ENCODE data around the gene ARHGEF26. TPM values are rescaled to one million over a fixed set of nuclear protein-coding genes. Genes with fewer than 3 reads are reported as not detected.

ARHGEF26 gene
- total RNA-seq, 2 donors from 2014 or later = 0.14 to 0.17 TPM

DNA sequence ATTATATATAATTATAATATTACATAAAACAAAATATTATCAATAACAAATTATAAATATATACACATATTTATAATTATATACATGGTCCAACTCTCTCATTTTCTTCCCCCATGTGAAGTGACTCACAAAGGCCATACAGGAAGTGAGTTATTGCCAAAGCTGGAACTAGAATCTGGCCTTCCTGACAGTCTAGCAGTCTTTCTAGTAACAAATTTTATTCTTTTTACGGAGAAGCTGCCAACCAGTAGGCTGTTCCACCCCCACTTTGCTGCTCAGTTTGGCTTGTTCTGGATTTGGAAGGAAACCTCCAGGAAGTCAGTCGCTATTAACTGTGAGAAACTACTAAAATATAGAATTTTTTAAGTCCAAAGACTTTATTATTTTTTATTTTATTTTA lies 123.5 kb downstream of the ARHGEF26 start:
- H3K9me3 Mint-ChIP-seq = no peaks in the 10 kb centered on the region
- no peak overlapping the region for H3K4me3 Mint-ChIP-seq
- no peak overlapping the region for H3K27ac Mint-ChIP-seq
- H3K27me3 Mint-ChIP-seq = peaks cover 0 to under 1% of the 10 kb centered on the region in 2 donors
- peaks cover 16% of the 10 kb centered on the region for H3K36me3 Mint-ChIP-seq
- H3K4me1 Mint-ChIP-seq (ENCODE audit: low read depth in 2 of 2) = no peaks in the 10 kb centered on the region
- DNase-seq (ENCODE audit: low spot score) = no peak
- no peak for ATAC-seq

DNA sequence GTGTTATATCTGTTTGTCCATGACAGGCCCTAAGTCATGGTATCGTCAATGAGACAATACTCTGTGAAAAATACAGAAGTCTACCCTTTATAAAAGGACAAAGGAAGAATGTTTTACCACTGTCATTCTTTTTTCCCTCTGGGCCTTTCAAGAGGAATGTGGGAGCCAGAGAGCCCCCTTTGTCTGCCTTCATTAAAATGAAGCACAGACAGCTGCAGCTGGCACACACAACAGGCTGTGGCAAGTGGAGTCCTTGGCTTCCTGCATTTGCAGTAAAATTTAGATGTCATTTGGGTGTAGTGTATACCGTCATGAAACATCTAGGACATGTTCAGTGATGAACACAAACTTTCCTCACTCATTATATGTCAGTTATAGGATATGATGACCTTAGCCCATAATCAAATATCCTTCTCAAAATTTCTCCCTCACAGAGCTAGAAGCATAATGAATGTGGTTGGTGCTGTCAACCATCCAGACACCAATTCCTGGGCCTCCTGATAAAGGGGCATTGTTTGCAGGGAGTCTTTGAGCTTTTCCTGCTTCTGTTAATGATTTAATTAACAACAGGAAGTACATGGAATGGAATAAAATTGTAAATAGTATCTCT lies 126.7 kb downstream of the ARHGEF26 start:
- no peak overlapping the region for H3K27ac Mint-ChIP-seq
- H3K4me3 Mint-ChIP-seq = no peak overlapping the region
- no peak for ATAC-seq

DNA sequence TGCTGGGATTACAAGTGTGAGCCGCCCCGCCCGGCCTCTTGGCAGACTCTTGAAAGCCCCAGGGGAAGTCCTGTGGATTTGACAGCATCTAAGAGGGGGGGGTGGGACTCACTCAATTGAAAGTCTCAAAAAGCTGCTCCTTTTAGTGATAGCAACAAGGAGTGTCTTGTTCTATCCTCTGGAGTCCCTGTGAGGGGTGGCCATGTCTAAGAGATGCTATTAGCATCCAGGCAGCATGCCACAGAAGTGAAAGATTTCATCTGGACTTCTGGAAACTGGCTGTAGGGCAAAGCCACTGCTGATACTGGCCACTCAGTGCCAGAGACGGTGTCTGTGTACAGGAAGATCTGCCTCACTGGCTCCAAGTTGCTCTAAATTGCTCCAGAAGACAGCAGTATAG lies 129.1 kb downstream of the ARHGEF26 start:
- no peak for DNase-seq (ENCODE audit: low spot score)
- Mint-ChIP-seq H3K27ac (no peak overlapping the region), H3K36me3 (peaks cover 35% of the 10 kb centered on the region), H3K4me3 (no peak overlapping the region), H3K27me3 (no peaks in the 10 kb centered on the region), H3K4me1 (ENCODE audit: low read depth in 2 of 2) (peaks cover 0 to 2% of the 10 kb centered on the region in 2 donors), H3K9me3 (no peaks in the 10 kb centered on the region)
- no peak for ATAC-seq

More for the DNA sequence above, 126.7 kb downstream of the ARHGEF26 start:
- Mint-ChIP-seq H3K9me3 (no peaks in the 10 kb centered on the region), H3K27me3 (no peaks in the 10 kb centered on the region), H3K4me1 (ENCODE audit: low read depth in 2 of 2) (peaks cover 0 to 1% of the 10 kb centered on the region in 2 donors), H3K36me3 (peaks cover 27% of the 10 kb centered on the region)
- DNase-seq (ENCODE audit: low spot score) = no peak

DNA sequence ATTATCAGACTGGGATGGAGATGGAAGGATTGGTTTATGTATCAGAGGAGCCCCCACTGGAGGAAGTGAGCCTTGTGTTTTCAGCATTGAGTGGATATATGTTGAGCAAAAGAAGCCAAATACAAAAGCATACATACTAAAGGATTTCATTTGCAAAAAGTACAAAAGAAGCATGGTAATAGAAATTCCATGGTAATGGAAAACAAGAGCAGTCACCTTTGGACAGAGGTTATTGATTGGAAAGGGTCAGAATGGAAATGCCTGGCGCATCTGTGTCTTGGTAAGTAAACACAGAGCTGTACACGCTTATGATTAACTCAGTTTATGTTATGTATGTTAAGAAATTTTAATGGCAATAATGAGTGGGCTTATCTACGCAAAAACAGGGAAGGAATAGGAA lies 130.4 kb downstream of the ARHGEF26 start:
- Mint-ChIP-seq H3K9me3 (no peaks in the 10 kb centered on the region), H3K27me3 (no peaks in the 10 kb centered on the region), H3K4me1 (ENCODE audit: low read depth in 2 of 2) (peaks cover 0 to 2% of the 10 kb centered on the region in 2 donors), H3K36me3 (peaks cover 35% of the 10 kb centered on the region), H3K4me3 (no peak overlapping the region), H3K27ac (no peak overlapping the region)
- no peak for DNase-seq (ENCODE audit: low spot score)
- no peak for ATAC-seq

DNA sequence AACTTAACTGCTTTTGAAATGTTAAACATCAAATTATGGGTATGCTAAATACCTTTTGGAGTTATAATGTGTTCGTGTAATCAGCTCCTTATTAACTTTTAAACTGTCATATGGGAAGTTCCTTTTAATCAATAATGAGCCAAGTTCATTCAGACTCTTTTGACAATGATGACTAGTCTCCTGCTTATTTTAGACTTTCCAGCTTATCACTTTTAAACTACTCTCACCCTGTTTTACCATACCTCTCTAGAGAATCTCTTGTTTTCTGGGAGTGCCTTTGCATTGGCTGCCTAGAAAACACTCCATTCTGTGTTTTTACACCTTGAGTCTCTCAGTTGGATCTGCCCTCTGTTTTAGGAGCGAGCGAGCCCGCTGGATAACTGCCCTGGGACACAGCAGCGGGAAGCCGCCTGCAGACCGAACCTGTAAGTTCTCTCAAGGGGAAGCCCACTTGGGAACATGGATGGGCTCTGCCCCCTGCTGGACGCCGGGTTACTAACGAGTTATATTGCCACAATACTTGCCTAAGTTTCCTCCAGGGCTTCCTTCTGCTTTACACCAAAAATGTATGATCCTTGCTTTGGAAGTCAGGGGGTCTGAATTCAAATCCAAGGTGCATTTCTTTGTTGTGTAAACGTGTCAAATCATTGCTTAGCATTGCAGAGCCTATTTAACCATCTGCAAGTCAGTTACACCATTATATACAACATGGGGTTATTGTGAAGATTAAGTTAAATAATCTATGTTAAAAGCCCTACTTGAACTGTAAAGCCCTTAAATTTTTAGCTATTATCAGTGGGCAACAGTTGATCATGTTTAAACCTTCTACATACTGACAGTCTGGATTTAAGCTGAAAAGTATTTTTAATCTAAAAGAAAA lies 131.8 kb downstream of the ARHGEF26 start:
- Mint-ChIP-seq H3K4me1 (ENCODE audit: low read depth in 2 of 2) (peaks cover 0 to 2% of the 10 kb centered on the region in 2 donors), H3K27me3 (no peaks in the 10 kb centered on the region), H3K36me3 (peaks cover 34% of the 10 kb centered on the region), H3K9me3 (no peaks in the 10 kb centered on the region), H3K27ac (no peak overlapping the region), H3K4me3 (no peak overlapping the region)
- peak; percentile 70 for DNase-seq (ENCODE audit: low spot score)
- ATAC-seq = peak in 1 of 2 donors; percentile 72

DNA sequence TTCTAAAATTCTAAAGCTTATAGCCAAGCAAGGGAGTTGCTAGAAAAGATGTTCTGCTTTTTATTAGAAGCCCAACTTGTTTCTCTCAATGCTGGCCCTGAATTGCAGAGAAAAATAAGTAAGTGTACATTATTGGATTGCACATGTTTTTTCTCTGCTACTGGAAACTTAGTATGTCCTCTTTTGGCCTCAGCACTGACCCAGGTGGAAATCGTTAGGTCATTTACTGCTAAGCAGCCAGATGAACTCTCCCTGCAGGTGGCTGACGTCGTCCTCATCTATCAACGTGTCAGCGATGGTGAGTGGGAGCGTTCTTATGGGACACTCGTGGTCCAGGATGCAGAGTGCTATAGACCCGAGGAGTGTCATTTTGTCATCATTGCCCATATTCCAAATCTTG lies 133.3 kb downstream of the ARHGEF26 start:
- H3K36me3 Mint-ChIP-seq = peaks cover 45% of the 10 kb centered on the region

DNA sequence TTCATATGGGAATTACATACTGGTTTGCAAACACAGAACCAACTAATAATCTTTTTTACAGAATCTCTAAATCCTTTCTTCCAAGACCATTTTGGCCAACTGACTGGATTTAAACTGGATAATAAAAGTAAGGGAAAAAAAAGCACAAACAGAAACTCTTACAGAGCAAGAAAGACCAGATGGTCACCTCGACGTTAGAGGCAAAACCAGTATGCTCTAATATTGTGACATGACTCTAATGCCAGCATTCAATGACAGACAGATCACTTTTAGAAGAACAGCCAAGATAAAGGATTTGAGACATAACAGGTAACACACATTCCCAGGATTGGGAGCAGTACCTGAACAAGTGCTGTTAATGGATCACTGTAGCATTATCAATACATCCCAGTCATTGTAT lies 152.2 kb downstream of the ARHGEF26 start:
- Mint-ChIP-seq H3K9me3 (no peaks in the 10 kb centered on the region), H3K27ac (no peak overlapping the region), H3K36me3 (peaks cover 37% of the 10 kb centered on the region), H3K27me3 (no peaks in the 10 kb centered on the region), H3K4me1 (ENCODE audit: low read depth in 2 of 2) (peaks cover 3 to 7% of the 10 kb centered on the region in 2 donors), H3K4me3 (no peak overlapping the region)
- no peak for DNase-seq (ENCODE audit: low spot score)
- ATAC-seq = no peak

More for the DNA sequence above, 133.3 kb downstream of the ARHGEF26 start:
- no peaks in the 10 kb centered on the region for H3K27me3 Mint-ChIP-seq
- no peak for ATAC-seq
- no peak for DNase-seq (ENCODE audit: low spot score)
- no peaks in the 10 kb centered on the region for H3K9me3 Mint-ChIP-seq
- no peak overlapping the region for H3K27ac Mint-ChIP-seq
- H3K4me1 Mint-ChIP-seq (ENCODE audit: low read depth in 2 of 2) = peaks cover 0 to 6% of the 10 kb centered on the region in 2 donors
- H3K4me3 Mint-ChIP-seq = no peak overlapping the region

DNA sequence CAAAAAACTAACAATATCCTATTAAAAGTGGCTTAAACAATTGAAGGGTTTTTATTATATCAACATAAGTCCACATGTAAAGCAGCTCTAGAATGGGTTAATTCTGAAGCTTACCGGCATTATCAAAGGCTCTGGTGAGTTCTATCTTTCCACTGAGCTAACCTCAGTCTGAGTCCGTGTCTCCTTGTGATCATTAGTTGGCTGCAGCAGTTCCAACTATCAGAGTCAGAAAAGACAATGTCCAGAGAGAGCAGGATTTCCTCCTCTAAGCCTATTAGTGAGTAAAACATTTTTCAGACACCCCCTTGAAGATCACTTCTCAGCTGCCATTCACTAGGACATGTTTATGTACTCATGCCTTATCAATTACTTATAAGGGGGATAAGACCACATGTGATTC lies 153.2 kb downstream of the ARHGEF26 start:
- DNase-seq (ENCODE audit: low spot score) = no peak
- Mint-ChIP-seq H3K9me3 (no peaks in the 10 kb centered on the region), H3K27me3 (no peaks in the 10 kb centered on the region), H3K27ac (no peak overlapping the region), H3K4me1 (ENCODE audit: low read depth in 2 of 2) (peaks cover 3 to 7% of the 10 kb centered on the region in 2 donors), H3K4me3 (no peak overlapping the region), H3K36me3 (peaks cover 33% of the 10 kb centered on the region)
- ATAC-seq = no peak

DNA sequence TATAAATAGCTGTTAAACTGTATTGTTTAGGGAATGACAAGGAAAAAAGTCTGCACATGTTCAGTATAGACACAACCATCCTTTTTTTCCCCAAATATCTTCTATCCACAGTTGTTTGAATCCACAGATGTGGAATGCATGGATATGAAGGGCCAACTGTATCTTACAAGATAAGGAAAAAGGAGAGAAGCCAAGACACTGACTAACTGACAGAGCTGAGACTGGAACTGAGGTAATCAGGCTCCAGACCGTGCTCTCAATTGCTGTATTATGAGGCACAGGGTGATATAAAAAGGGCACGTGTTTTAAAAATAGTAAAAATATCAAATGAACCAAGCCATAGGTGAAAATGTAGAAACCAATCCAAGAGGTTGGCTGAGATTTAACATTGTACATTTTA lies 154.1 kb downstream of the ARHGEF26 start:
- Mint-ChIP-seq H3K27ac (no peak overlapping the region), H3K9me3 (no peaks in the 10 kb centered on the region), H3K36me3 (peaks cover 33% of the 10 kb centered on the region), H3K4me3 (no peak overlapping the region), H3K27me3 (no peaks in the 10 kb centered on the region), H3K4me1 (ENCODE audit: low read depth in 2 of 2) (peaks cover 3 to 7% of the 10 kb centered on the region in 2 donors)
- DNase-seq (ENCODE audit: low spot score) (no peak), ATAC-seq (no peak)

DNA sequence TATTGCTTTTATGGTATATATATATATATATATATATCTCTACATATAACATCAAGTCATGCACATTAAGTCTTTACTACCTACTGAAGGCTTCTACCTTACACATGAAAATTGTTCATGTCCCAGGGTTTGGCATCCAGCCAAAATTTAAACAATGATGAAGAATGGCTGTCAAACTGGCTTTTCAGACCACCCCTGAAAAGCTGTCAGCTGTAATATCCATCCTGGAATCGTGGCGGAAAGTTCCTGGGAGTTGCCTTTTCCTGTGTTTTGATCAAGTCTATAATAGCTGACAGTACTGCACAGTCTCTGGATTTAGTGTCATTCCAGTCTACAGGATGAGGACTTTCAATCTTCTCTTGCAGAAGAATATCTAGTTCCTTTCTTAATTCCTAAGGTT lies 154.8 kb downstream of the ARHGEF26 start:
- Mint-ChIP-seq H3K9me3 (no peaks in the 10 kb centered on the region), H3K36me3 (peaks cover 31% of the 10 kb centered on the region), H3K4me3 (no peak overlapping the region), H3K27me3 (no peaks in the 10 kb centered on the region), H3K4me1 (ENCODE audit: low read depth in 2 of 2) (peaks cover 3 to 7% of the 10 kb centered on the region in 2 donors), H3K27ac (no peak overlapping the region)
- no peak for DNase-seq (ENCODE audit: low spot score)
- no peak for ATAC-seq

DNA sequence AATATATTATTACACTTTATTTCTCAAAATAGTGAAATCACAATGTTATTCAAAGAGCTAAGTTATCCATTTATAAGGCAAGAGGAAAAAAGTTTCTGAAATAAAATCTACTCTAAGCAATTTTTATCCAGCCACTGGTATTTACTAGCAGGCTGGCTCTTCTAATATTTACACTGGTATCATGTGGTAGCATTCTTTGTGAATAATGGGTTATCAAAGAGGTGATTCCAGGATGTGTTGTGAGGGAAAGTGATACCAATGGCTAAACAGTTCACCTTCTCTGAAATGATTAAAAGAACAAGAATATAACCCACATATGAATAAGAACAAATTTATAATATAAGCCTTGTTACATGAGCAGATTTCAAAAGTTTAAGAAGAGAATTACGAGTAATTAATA lies 159.0 kb downstream of the ARHGEF26 start:
- no peak for DNase-seq (ENCODE audit: low spot score)
- H3K36me3 Mint-ChIP-seq = peaks cover 25% of the 10 kb centered on the region
- no peak overlapping the region for H3K27ac Mint-ChIP-seq
- no peak for ATAC-seq
- no peak overlapping the region for H3K4me3 Mint-ChIP-seq
- H3K27me3 Mint-ChIP-seq = no peaks in the 10 kb centered on the region
- H3K4me1 Mint-ChIP-seq (ENCODE audit: low read depth in 2 of 2) = peaks cover 0 to 7% of the 10 kb centered on the region in 2 donors
- H3K9me3 Mint-ChIP-seq = no peaks in the 10 kb centered on the region

DNA sequence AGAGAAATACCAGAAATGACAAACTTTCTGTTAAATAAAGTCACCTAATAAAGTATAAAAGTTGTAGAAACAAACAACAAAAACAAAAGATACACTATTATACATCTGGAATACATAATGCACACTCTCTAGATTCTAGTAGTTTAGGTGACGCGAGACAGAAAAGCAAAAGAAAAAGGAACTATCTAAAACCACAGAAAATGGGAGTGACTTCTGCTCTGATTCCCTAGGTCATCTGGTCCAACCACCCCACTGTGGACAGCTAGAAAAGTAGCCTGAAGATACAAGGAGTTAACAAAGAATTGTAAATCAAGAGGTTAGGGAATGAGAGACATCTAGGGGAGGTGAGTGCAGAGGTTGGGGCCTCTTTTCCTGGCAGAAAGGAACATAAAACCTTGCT lies 164.0 kb downstream of the ARHGEF26 start:
- Mint-ChIP-seq H3K27me3 (no peaks in the 10 kb centered on the region), H3K9me3 (no peaks in the 10 kb centered on the region), H3K27ac (no peak overlapping the region), H3K4me1 (ENCODE audit: low read depth in 2 of 2) (peaks cover 0 to 7% of the 10 kb centered on the region in 2 donors), H3K4me3 (no peak overlapping the region), H3K36me3 (peaks cover 30% of the 10 kb centered on the region)
- DNase-seq (ENCODE audit: low spot score) = no peak
- no peak for ATAC-seq

DNA sequence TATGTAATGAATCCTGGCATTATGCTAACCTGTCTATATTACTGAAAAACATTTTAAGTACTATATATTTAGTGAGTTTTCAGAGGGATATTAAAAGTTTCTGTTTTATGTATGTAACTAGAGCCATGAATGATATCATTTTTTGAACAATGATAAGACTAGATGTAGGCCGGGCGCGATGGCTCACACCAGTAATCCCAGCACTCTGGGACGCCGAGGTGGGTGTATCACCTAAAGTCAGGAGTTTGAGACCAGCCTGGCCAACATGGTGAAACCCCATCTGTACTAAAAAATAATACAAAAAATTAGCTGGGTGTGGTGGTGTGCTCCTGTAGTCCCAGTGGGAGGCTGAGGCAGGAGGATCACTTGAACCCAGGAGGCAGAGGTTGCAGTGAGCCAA lies 169.0 kb downstream of the ARHGEF26 start:
- no peaks in the 10 kb centered on the region for H3K27me3 Mint-ChIP-seq
- H3K9me3 Mint-ChIP-seq = no peaks in the 10 kb centered on the region
- H3K27ac Mint-ChIP-seq = no peak overlapping the region
- H3K4me1 Mint-ChIP-seq (ENCODE audit: low read depth in 2 of 2) = no peaks in the 10 kb centered on the region
- H3K4me3 Mint-ChIP-seq = no peak overlapping the region
- no peak for ATAC-seq
- H3K36me3 Mint-ChIP-seq = peaks cover 16% of the 10 kb centered on the region
- no peak for DNase-seq (ENCODE audit: low spot score)

DNA sequence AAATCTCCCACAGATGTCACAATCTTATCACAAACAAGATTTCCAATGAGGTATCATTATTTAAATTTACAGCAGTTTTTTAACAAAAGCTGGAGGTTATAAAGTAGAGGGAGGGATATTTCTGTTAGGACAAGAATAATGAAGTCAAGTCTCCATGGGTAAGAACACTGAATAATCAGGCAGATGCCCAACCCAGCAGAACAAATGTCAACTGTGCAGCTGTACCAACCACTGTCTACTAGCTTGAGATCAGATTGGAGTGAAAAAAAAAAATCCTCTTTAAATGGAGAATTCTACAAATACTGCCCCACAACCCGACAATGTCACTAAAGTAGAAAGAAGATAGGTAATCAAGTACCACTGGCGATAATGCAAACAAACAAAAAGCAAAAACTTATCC lies 172.8 kb downstream of the ARHGEF26 start:
- Mint-ChIP-seq H3K4me1 (ENCODE audit: low read depth in 2 of 2) (no peaks in the 10 kb centered on the region), H3K9me3 (no peaks in the 10 kb centered on the region), H3K36me3 (peaks cover 21% of the 10 kb centered on the region), H3K4me3 (no peak overlapping the region), H3K27me3 (no peaks in the 10 kb centered on the region), H3K27ac (no peak overlapping the region)
- ATAC-seq = no peak
- DNase-seq (ENCODE audit: low spot score) = no peak
